Fibroblast of peridontal ligament (primary cell): ENCODE measurements around the gene HLF.

Source experiments
- DNase-seq: peaks from one replicate; pipeline ENCODE4 v3.0.0-alpha.2; 2010; ENCODE audit errors: extremely low read depth

Gene HLF

DNA sequence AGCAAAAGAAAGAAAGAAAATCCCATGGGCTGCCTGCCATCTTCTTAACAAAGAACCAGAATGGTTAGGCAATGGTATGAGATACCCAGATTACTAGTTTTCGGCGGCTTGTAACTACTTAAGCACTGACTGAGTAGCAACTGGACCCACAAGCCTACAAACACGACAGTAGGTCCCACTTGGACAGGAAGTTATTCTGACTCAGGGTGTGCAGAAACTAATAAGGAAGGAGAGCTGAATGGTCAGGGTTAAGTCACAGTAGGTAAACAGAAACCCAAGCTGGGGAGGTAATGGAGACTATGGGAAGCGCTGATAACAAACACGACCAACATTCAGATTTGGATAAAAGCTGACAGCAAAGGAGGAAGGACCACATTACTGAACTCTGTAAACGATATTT is 10.4 kb upstream of the HLF start:
- no peak for DNase-seq

GRCh38 chr17:55258578-55259135 is 6.1 kb upstream of the HLF start:
- no peak for DNase-seq

DNA sequence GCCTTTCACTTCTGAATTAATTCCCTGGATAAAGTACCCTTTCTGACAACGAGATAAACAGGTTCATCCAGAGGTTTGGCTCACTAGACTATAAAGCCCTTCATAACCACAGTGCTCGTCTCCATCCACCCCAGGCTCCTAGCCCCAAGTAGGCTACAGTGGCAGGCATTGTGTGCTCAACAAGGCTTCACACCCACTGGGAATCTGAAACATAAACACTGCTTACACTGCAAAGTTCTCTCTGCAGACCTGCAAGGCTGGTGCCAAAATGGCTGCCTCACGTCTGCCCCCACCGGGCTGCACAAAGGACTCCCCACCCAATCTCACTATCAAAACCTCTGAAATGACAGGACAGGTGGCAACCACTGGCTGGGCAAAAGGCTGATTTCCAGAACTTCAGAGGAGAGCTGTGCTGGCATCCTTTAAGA is 5.1 kb upstream of the HLF start:
- no peak for DNase-seq

GRCh38 chr17:55261311-55261710 is 3.4 kb upstream of the HLF start:
- DNase-seq: no peak

DNA sequence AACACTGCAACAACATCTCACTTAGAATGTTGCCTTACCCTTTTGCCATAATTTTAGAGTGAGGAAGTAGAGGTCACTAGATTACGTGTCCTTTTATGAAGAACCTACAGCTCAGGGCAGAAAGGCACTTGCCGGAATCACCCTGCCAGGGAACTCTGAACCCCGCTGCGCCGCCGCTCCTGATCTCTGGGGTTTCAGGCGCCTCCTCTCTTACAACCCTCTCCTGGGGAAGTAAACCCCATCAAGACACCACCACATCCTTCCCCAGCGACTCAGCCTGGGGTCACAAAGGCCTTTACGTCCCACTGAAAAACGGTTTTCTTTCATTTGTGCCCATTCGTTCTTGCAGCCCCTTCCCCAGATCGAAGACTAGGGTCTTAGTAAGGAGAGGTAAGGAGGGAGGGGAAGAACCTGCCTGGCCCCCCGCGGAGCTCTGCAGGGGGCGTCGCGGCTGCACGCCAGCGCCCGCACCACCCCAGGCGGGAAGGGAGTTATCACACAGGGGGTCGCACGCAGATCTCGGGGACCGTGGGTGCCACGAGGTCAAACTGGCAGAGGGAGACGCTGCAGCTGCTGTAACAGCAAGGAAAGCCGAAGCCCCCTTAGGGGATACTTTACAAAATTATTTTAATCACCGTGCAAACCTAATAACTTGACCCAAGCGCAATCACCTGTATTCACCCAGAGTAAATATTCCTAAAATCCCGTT is 1.0 kb upstream of the HLF start:
- DNase-seq: no peak

DNA sequence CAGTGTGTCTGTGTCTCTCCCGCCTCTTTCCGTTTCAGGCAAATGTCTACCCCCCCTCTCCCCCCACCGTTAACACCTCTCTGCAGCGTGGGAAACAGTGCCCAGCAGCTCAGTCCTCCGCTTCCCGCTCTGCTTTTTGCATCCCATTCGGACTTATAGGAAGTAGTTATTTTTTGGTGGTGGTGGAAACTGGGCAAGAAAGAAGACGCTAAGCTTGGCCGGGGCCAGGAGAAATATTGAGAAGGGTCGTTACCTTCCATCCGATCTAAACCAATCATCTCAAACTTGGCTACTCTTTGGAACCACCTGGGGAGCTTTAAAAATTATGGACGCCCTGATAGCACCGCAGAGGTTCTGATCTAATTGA is 499 bp upstream of the HLF start:
- DNase-seq: no peak

GRCh38 chr17:55265311-55266021 is 706 bp downstream of the HLF start:
- no peak for DNase-seq

- DNase-seq: no peak
Measured at GRCh38 chr17:55266051-55266957, 1.5 kb downstream of the HLF start.

GRCh38 chr17:55266958-55267688 is 2.4 kb downstream of the HLF start:
- no peak for DNase-seq

DNA sequence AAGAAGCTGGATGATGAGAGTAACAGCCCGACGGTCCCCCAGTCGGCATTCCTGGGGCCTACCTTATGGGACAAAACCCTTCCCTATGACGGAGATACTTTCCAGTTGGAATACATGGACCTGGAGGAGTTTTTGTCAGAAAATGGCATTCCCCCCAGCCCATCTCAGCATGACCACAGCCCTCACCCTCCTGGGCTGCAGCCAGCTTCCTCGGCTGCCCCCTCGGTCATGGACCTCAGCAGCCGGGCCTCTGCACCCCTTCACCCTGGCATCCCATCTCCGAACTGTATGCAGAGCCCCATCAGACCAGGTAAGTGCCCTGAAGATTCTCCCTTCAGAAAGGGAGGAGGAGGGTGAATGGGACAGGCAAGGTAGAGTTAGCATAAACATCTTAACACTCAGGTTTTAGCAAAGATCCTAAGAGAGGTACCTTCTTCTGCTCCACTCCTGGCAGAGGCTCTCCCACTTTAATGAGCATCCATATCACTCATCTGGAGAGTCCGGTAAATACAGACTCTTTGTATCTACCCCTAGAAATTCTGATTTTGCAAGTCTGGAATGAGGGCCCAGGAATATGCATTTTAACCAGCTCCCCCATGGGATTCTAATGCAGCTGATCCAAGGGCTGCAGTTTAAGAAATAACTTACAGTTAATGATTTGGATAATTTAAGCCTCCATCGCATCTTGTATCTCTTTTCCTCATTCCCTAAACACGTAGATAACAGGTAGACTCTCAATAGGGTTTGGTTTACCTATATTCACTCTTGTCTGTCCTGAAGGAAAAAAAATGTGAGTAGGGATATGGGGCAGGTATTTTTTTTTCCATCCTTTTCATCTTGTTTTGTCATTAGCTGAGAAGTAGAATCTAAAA is 3.3 kb downstream of the HLF start:
- DNase-seq: no peak

- no peak for DNase-seq
Measured at GRCh38 chr17:55268649-55269480, 4.1 kb downstream of the HLF start.

- no peak for DNase-seq
Measured at GRCh38 chr17:55269894-55270293, 5.1 kb downstream of the HLF start.

DNA sequence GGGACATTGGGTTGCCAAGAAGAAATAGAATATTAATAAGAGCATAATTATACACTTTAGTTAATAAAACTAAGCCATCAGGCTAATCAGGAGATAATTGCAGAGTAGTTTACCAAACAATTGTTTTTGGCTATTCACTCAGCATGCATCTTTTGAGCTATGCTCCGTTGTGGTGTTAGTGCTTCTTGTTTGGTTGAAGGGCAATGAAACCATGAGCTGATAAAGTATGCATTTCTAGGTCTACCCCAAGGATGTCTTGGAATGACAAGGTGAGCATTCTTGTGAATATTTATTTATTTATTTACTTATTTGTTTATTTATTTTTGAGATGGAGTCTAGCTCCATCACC is 6.4 kb downstream of the HLF start:
- DNase-seq: no peak

- no peak for DNase-seq
Measured at GRCh38 chr17:55271958-55272710, 7.4 kb downstream of the HLF start.

DNA sequence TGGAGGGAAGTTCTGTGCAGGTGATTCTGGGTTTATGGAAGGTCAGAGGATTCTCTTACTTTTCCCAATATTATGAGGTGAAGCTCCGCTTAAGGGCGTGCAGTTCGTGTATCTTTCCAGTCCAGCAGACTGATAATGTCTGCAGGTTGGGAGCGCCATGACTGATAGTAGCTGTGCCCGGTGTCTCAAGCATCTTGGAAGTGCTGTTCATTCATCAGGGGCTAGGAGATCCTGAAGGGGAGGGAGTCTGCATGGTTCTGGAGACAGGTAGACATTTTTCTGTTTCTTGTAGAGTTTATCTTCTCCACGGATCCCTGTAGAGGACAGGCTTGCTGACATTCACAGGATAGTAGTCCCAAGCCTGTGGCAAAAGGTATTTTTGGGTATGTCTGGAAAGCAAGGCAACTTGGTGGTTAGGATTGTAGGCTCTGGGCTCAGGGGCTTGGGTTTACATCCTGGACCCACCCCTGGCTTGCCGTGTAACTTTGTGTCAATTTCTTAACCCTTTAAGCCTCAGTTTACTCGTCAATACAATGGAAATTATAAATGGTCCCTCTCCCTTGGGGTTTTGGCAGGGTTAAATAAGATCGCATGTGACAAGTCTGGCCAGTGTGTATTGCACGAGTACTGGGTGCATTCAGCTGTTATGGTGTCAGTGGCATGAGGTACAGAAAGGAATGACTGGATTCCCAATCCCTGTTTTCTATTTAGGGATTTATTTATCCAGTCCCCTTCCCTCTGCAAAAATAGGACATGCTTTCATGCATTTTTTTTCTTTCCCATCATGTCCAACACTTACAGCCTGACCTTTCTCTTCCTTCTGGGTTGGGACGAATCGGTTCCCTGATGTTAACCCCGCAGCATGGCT is 8.2 kb downstream of the HLF start:
- no peak for DNase-seq

DNA sequence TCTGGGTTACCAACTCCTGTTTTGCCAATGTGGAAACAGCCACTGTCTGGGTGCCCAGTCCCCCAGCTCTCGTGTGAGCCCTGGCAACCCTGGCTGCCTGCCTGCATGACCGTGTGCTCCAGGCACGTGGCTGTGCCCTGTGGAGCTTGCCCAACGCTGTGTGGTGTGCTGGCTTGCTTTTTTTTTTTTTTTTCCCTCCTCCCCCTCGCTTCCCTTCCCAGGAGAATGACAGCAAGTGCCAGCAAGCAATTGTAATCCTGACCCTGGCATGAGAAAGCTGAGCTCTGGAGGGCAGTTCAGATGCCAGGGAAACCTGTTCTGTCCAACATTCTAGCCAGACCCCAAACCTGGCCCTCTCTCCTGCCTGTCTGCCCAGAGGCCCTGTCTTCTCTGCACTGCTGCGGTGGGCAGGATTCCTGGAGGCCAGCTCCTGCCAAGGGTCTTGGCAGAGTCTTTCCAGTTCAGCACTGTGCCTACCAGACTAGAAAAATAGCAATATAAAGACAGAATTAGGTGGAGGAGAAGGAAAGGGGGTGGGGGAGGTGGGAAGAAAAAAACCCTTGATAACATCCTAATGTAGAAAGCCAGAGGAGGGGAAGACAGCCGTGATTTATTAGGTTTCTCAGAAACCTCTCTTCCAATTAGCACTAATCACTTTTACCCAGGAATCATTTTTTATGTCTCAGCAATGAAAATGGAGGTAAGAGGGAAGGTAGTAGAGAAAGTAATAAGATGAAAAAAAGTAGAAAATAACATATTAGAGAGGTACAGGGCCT is 9.0 kb downstream of the HLF start:
- no peak for DNase-seq
